Measurements from ENCODE around the gene OR2C1. TPM values are rescaled to one million over a fixed set of nuclear protein-coding genes. Genes with fewer than 3 reads are reported as not detected.

OR2C1 gene
- polyA plus RNA-seq, 2 of the 4 experiments (the other 2 are of a cell fraction), result not detected

DNA sequence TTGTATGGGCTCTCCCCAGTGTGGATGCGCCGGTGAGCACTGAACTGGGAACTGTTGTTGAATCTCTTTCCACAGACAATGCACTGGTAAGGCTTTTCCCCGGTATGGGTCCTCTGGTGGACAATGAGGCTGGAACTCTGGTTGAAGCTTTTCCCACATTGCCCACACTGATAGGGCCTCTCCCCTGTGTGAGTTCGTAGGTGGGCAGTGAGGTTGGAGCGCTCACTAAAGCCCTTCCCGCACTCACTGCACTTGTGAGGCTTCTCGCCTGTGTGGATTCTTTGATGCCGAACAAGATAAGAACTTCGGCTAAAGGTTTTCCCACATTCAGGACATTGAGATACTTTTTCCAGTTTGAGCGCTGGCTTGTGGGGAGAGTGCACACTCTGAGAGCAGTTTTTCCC, 27.4 kb downstream of the OR2C1 start:
- TF ChIP-seq, protein P1, sequence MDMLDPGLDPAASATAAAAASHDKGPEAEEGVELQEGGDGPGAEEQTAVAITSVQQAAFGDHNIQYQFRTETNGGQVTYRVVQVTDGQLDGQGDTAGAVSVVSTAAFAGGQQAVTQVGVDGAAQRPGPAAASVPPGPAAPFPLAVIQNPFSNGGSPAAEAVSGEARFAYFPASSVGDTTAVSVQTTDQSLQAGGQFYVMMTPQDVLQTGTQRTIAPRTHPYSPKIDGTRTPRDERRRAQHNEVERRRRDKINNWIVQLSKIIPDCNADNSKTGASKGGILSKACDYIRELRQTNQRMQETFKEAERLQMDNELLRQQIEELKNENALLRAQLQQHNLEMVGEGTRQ (IDR thresholded peaks at IDR 0.05), result no peak
- TF ChIP-seq, protein P2, sequence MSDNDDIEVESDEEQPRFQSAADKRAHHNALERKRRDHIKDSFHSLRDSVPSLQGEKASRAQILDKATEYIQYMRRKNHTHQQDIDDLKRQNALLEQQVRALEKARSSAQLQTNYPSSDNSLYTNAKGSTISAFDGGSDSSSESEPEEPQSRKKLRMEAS (IDR thresholded peaks at IDR 0.05), result no peak
- TF ChIP-seq GATA3 (IDR thresholded peaks at IDR 0.05; ENCODE audit: borderline replicate concordance), result peak; percentile 63
- TF ChIP-seq, protein P3, sequence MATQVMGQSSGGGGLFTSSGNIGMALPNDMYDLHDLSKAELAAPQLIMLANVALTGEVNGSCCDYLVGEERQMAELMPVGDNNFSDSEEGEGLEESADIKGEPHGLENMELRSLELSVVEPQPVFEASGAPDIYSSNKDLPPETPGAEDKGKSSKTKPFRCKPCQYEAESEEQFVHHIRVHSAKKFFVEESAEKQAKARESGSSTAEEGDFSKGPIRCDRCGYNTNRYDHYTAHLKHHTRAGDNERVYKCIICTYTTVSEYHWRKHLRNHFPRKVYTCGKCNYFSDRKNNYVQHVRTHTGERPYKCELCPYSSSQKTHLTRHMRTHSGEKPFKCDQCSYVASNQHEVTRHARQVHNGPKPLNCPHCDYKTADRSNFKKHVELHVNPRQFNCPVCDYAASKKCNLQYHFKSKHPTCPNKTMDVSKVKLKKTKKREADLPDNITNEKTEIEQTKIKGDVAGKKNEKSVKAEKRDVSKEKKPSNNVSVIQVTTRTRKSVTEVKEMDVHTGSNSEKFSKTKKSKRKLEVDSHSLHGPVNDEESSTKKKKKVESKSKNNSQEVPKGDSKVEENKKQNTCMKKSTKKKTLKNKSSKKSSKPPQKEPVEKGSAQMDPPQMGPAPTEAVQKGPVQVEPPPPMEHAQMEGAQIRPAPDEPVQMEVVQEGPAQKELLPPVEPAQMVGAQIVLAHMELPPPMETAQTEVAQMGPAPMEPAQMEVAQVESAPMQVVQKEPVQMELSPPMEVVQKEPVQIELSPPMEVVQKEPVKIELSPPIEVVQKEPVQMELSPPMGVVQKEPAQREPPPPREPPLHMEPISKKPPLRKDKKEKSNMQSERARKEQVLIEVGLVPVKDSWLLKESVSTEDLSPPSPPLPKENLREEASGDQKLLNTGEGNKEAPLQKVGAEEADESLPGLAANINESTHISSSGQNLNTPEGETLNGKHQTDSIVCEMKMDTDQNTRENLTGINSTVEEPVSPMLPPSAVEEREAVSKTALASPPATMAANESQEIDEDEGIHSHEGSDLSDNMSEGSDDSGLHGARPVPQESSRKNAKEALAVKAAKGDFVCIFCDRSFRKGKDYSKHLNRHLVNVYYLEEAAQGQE (IDR thresholded peaks at IDR 0.05), result no peak
- peaks cover 88% of the 10 kb centered on the region for H3K9me3 ChIP-seq
- ChIA-PET CTCF (interaction anchor here (0.7 to 1.1 kb wide), 5 partner anchors 11 to 117 kb away, joined by 3 to 10 read pairs (median 3); partner anchors contain the start of genes CLUAP1, OR2C1 and ZSCAN32), POLR2A (no interaction called here)
- no peak overlapping the region for H3K4me3 ChIP-seq
- H3K27ac ChIP-seq, result no peak overlapping the region
- 96% methylated on average over 10 of the region's 10 CpGs for WGBS (ENCODE audit: missing lambda C conversion rate)
- no peak overlapping the region for H3K4me2 ChIP-seq
- no peaks in the 10 kb centered on the region for H3K4me1 ChIP-seq
- ATAC-seq (no peak; a peak in 1 of 6 replicates), DNase-seq (ENCODE audit: low read depth in 1 of 2, low spot score in 1 of 2) (peak in 1 of 2 experiments; percentile 19), FAIRE-seq (no peak)

DNA sequence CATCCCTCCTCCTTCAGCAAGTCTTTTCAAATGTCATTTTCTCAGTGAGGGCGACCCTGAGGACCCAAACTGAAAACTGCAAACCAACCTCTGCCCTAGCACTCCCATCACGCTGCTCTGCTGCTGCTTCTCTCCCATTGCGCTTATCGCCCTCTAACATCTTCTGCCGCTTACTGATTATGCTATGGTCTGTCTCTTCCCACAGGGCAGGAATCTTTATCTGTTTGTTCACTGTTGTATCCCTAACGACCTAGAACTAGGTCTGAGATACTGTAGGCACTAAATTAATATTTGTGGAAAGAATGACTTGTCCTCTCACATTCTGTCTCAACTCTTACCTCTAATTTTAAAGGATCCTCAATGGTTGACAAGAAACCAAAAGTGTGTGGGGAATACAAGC, 32.6 kb downstream of the OR2C1 start:
- POLR2A ChIA-PET, result no interaction called here
- H3K27ac ChIP-seq, result no peak overlapping the region
- no peaks in the 10 kb centered on the region for H3K4me1 ChIP-seq
- TF ChIP-seq PHF8 (IDR thresholded peaks at IDR 0.05; ENCODE audit: borderline replicate concordance, low read depth) (no peak), MAZ (IDR thresholded peaks at IDR 0.05; ENCODE audit: borderline replicate concordance, low read depth, low read length) (no peak), EP300 (IDR thresholded peaks at IDR 0.05) (no peak), NPAS2 (CRISPR knock-in tag; IDR thresholded peaks at IDR 0.05; ENCODE audit: borderline replicate concordance) (no peak), HOXB5 (CRISPR knock-in tag; IDR thresholded peaks at IDR 0.05) (no peak)
- TF ChIP-seq, protein P4, sequence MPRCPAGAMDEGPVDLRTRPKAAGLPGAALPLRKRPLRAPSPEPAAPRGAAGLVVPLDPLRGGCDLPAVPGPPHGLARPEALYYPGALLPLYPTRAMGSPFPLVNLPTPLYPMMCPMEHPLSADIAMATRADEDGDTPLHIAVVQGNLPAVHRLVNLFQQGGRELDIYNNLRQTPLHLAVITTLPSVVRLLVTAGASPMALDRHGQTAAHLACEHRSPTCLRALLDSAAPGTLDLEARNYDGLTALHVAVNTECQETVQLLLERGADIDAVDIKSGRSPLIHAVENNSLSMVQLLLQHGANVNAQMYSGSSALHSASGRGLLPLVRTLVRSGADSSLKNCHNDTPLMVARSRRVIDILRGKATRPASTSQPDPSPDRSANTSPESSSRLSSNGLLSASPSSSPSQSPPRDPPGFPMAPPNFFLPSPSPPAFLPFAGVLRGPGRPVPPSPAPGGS (IDR thresholded peaks at IDR 0.05), result no peak
- WGBS (ENCODE audit: missing lambda C conversion rate), result 90% methylated on average over 6 of the region's 6 CpGs
- CTCF ChIA-PET, result no interaction called here
- DNase-seq (ENCODE audit: low read depth in 1 of 2, low spot score in 1 of 2), result no peak
- H3K4me3 ChIP-seq, result no peak overlapping the region
- peaks cover 83% of the 10 kb centered on the region for H3K9me3 ChIP-seq
- H3K4me2 ChIP-seq, result no peak overlapping the region
- no peak for ATAC-seq
- no peak for FAIRE-seq

DNA sequence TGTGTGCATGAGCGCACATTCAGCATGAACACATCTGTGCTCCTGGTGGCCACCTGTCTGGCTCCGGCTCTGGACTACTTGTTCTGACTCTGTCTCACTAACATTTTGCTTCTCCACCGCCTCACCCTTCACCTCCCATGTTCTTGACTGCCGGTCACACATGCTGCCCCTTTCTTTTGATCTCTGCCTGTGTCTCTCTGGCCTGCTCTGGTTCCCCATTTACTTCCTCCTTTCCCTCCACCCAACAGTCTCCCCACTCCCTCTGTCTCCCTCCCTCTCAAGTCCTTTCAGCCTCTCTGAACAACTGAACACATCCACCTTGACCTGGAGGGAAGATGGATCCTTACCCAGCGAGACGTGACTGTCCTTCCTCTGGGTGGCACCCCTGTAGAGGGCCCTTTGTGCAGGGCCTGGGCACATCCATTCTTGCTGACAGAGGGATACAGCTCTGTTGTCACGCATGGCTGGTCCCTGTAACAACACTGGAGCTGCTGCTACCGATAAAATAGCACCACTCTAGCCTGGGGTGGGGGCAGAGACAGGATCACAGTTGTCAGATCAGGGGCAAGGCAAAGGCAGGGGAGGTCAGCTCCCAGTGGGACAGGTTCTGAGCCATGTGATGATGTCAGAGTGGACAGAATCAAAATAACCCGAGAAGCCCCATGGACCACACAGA, 34.1 kb downstream of the OR2C1 start:
- CTCF ChIA-PET, result interaction anchor here (0.6 kb wide), 2 partner anchors 12 to 111 kb away, joined by 3 read pairs; no protein-coding TSS in a partner anchor
- H3K9me3 ChIP-seq, result peaks cover 83% of the 10 kb centered on the region
- 85% methylated on average over 8 of the region's 9 CpGs for WGBS (ENCODE audit: missing lambda C conversion rate)
- no peaks in the 10 kb centered on the region for H3K4me1 ChIP-seq
- no peak overlapping the region for H3K4me2 ChIP-seq
- POLR2A ChIA-PET, result no interaction called here
- no peak for TF ChIP-seq CHD2 (IDR thresholded peaks at IDR 0.05; ENCODE audit: low read length, partially characterized antibody)
- no peak for TF ChIP-seq NFE2L2 (conservative IDR thresholded peaks at IDR 0.05; ENCODE audit: low read length)
- TF ChIP-seq POLR2A (IDR thresholded peaks at IDR 0.05; ENCODE audit: low read length), result peak; percentile 16; the same call in 1 of the 2 replicates
- TF ChIP-seq JUNB (IDR thresholded peaks at IDR 0.05), result no peak
- TF ChIP-seq NPAS2 (CRISPR knock-in tag; IDR thresholded peaks at IDR 0.05; ENCODE audit: borderline replicate concordance), result no peak
- TF ChIP-seq PHF8 (IDR thresholded peaks at IDR 0.05; ENCODE audit: borderline replicate concordance, low read depth), result no peak
- no peak overlapping the region for H3K27ac ChIP-seq
- no peak overlapping the region for H3K4me3 ChIP-seq
- FAIRE-seq (no peak), ATAC-seq (no peak), DNase-seq (ENCODE audit: low read depth in 1 of 2, low spot score in 1 of 2) (no peak)

Data from A549 (cell line).